ENCODE results near the gene BRAF.
"Not testable (repeated sequence)": the region's sequence is repeated elsewhere in the genome, so short reads cannot be mapped to it uniquely, and the experiment has no call there.

The BRAF gene

GRCh38 chr7:140745266-140746058 is 179.3 kb downstream of the BRAF start:
- TF ChIP-seq CTCF (IDR thresholded peaks at IDR 0.05; ENCODE audit: insufficient read depth, low read length, missing control alignments), result no peak
- ChIA-PET POLR2A (interaction anchor here (0.5 kb wide), 1 partner anchor 29 kb away, joined by 3 read pairs; no protein-coding TSS in a partner anchor), CTCF (interaction anchor here (0.7 to 1.3 kb wide), 4 partner anchors 10 to 65 kb away, joined by 3 to 5 read pairs (median 4); no protein-coding TSS in a partner anchor)
- H3K4me3 ChIP-seq (ENCODE audit: low read depth, low read length), result no peak overlapping the region
- DNase-seq (ENCODE audit: low read depth, low spot score), result no peak

GRCh38 chr7:140744005-140744404 is 180.7 kb downstream of the BRAF start:
- no peak for TF ChIP-seq CTCF (IDR thresholded peaks at IDR 0.05; ENCODE audit: insufficient read depth, low read length, missing control alignments)
- no peak overlapping the region for H3K4me3 ChIP-seq (ENCODE audit: low read depth, low read length)
- CTCF ChIA-PET, result interaction anchor here (1.0 to 1.3 kb wide), 2 partner anchors 9 to 67 kb away, joined by 3 to 4 read pairs; no protein-coding TSS in a partner anchor
- POLR2A ChIA-PET, result no interaction called here
- DNase-seq (ENCODE audit: low read depth, low spot score), result no peak

GRCh38 chr7:140743255-140743654 is 181.5 kb downstream of the BRAF start:
- POLR2A ChIA-PET; H3K4me3 ChIP-seq (ENCODE audit: low read depth, low read length); DNase-seq (ENCODE audit: low read depth, low spot score): not testable (repeated sequence)
- CTCF ChIA-PET, result interaction anchor here (1.0 kb wide), 1 partner anchor 9 kb away, joined by 3 read pairs; no protein-coding TSS in a partner anchor

GRCh38 chr7:140738280-140738679 is 186.4 kb downstream of the BRAF start:
- peak; percentile 28 for DNase-seq (ENCODE audit: low read depth, low spot score)
- ChIA-PET POLR2A (no interaction called here), CTCF (interaction anchor here (2.1 kb wide), 1 partner anchor 12 kb away, joined by 7 read pairs; no protein-coding TSS in a partner anchor)
- TF ChIP-seq CTCF (IDR thresholded peaks at IDR 0.05; ENCODE audit: insufficient read depth, low read length, missing control alignments), result no peak
- no peak overlapping the region for H3K4me3 ChIP-seq (ENCODE audit: low read depth, low read length)

GRCh38 chr7:140734729-140735128 is 190.0 kb downstream of the BRAF start:
- no peak for DNase-seq (ENCODE audit: low read depth, low spot score)
- H3K4me3 ChIP-seq (ENCODE audit: low read depth, low read length), result no peak overlapping the region
- CTCF ChIA-PET, result interaction anchor here (1.0 kb wide), 1 partner anchor 10 kb away, joined by 5 read pairs; no protein-coding TSS in a partner anchor
- POLR2A ChIA-PET, result no interaction called here
- no peak for TF ChIP-seq CTCF (IDR thresholded peaks at IDR 0.05; ENCODE audit: insufficient read depth, low read length, missing control alignments)

GRCh38 chr7:140734096-140734495 is 190.6 kb downstream of the BRAF start:
- no peak for TF ChIP-seq CTCF (IDR thresholded peaks at IDR 0.05; ENCODE audit: insufficient read depth, low read length, missing control alignments)
- POLR2A ChIA-PET, result no interaction called here
- CTCF ChIA-PET, result no interaction called here
- H3K4me3 ChIP-seq (ENCODE audit: low read depth, low read length), result no peak overlapping the region
- DNase-seq (ENCODE audit: low read depth, low spot score), result no peak

Measured in AG04449 (cell line).